Measurements from ENCODE around the gene TSPAN33. TPM values are rescaled to one million over a fixed set of nuclear protein-coding genes. Genes with fewer than 3 reads are reported as not detected.

The TSPAN33 gene
- total RNA-seq, 1 donor from 2014 or later: 13.8 TPM

DNA sequence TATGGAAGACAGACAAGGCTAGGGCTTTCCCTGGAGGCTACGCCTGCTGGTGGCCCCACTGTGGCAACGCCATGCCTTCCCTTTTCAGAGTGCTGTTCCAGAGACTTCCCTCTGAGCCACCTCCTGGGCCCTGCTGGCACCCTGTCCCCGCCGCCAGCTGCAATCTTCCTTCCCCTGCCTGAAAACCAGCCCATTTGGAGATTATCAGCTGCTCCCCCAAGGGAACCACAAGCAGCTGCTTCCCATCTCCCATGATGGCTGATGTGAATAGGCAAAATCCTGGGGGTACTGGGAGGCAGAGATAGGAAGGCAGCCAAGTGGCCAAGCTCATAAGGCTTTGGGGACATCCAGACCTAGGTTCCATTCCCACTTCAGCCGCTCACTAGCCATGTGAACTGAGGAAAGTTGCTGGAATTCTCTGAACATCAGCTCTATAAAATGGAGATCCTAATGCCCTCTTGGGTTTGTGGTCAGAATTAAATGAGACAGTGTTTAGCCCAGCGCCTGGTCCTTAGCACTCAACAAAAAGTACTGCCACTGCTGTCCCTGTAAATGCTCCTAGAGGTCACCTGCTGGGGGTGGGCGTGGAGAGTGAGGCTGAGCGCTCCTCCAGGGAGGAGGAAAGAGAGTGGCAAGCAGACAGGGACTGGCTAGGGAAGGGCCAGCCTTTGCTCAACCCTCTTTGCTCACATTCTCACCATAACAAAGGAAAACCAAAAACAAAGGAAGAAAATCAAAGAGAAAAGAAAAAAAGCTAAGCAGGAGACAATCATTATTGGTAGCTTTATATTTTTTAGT, 5.9 kb downstream of the TSPAN33 start:
- Mint-ChIP-seq H3K27me3 (peaks cover 53% of the 10 kb centered on the region), H3K9me3 (no peaks in the 10 kb centered on the region), H3K27ac (no peak overlapping the region), H3K4me1 (ENCODE audit: unreplicated experiment) (peaks cover 4% of the 10 kb centered on the region), H3K4me3 (no peak overlapping the region), H3K36me3 (no peaks in the 10 kb centered on the region)
- no peak for DNase-seq (ENCODE audit: extremely low spot score, unreplicated experiment)
- TF ChIP-seq CTCF (conservative IDR thresholded peaks at IDR 0.05): no peak

- Mint-ChIP-seq H3K36me3 (no peaks in the 10 kb centered on the region), H3K27ac (no peak overlapping the region), H3K4me3 (no peak overlapping the region), H3K27me3 (peaks cover 16% of the 10 kb centered on the region), H3K9me3 (no peaks in the 10 kb centered on the region), H3K4me1 (ENCODE audit: unreplicated experiment) (peaks cover 6% of the 10 kb centered on the region)
- no peak for DNase-seq (ENCODE audit: extremely low spot score, unreplicated experiment)
- no peak for TF ChIP-seq CTCF (conservative IDR thresholded peaks at IDR 0.05)
Measured at GRCh38 chr7:129157651-129158050, 13.1 kb downstream of the TSPAN33 start.

DNA sequence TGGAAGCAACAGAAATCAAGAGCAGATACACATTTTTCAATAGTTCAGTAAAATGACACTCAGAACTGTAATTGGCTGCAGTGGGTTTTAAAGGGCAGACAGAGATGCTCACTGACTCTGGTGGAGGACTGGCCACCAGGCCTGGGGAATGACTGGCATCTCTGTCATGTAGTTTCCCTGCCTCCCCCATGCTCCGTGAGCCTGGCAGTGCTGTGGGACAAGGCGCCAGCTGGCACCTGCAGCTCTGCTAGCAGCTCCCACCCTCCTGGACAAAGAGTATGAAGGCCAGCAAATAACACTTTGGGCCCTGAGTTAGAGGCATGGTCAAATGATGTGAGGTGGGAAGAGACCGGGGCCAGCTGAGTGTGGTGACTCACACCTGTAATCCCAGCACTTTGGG, 15.0 kb downstream of the TSPAN33 start:
- H3K27me3 Mint-ChIP-seq: peaks cover 10% of the 10 kb centered on the region
- H3K4me3 Mint-ChIP-seq: no peak overlapping the region
- no peak overlapping the region for H3K27ac Mint-ChIP-seq

GRCh38 chr7:129160161-129160905, 15.8 kb downstream of the TSPAN33 start:
- Mint-ChIP-seq H3K36me3 (no peaks in the 10 kb centered on the region), H3K9me3 (no peaks in the 10 kb centered on the region), H3K27me3 (peaks cover 10% of the 10 kb centered on the region), H3K4me1 (ENCODE audit: unreplicated experiment) (peaks cover 6% of the 10 kb centered on the region), H3K4me3 (no peak overlapping the region), H3K27ac (no peak overlapping the region)
- no peak for DNase-seq (ENCODE audit: extremely low spot score, unreplicated experiment)
- no peak for TF ChIP-seq CTCF (conservative IDR thresholded peaks at IDR 0.05)

More for the DNA sequence above, 15.0 kb downstream of the TSPAN33 start:
- peaks cover 6% of the 10 kb centered on the region for H3K4me1 Mint-ChIP-seq (ENCODE audit: unreplicated experiment)
- TF ChIP-seq CTCF (conservative IDR thresholded peaks at IDR 0.05): no peak
- no peak for DNase-seq (ENCODE audit: extremely low spot score, unreplicated experiment)
- H3K36me3 Mint-ChIP-seq: no peaks in the 10 kb centered on the region
- no peaks in the 10 kb centered on the region for H3K9me3 Mint-ChIP-seq

- no peak for TF ChIP-seq CTCF (conservative IDR thresholded peaks at IDR 0.05)
- no peak for DNase-seq (ENCODE audit: extremely low spot score, unreplicated experiment)
- Mint-ChIP-seq H3K4me1 (ENCODE audit: unreplicated experiment) (peaks cover 6% of the 10 kb centered on the region), H3K4me3 (no peak overlapping the region), H3K9me3 (no peaks in the 10 kb centered on the region), H3K36me3 (no peaks in the 10 kb centered on the region), H3K27me3 (peaks cover 3% of the 10 kb centered on the region), H3K27ac (no peak overlapping the region)
Measured at GRCh38 chr7:129161524-129162225, 17.2 kb downstream of the TSPAN33 start.
